ENCODE results near the gene CX3CL1.

Gene CX3CL1

GRCh38 chr16:57372372-57373116, at the start of gene CX3CL1:
TSS of gene CX3CL1 (plus strand) at chr16:57372490. CDS start at chr16:57372569, 79 bp downstream.
- Histone ChIP-seq H3K36me3 (no peaks in the 10 kb centered on the region), H3K27ac (peak within 1 kb of the TSS; percentile 90 to 96), H3K4me1 (peaks cover 0 to 49% (median 46%) of the 10 kb centered on the region in 4 donors), H3K9me3 (no peaks in the 10 kb centered on the region), H3K4me3 (peak within 1 kb of the TSS; percentile 65 to 78), H3K27me3 (no peaks in the 10 kb centered on the region)
- DNase-seq, result peak; percentile 85 to 96
- intact Hi-C loops (cut with DNase I; ENCODE audit: low total_unique reads), result loop anchor here (2.0 kb wide), 1 partner anchor 68 kb away; no protein-coding TSS in a partner anchor
- peak; percentile 30 to 38 for TF ChIP-seq CTCF (IDR thresholded peaks at IDR 0.05)

- Histone ChIP-seq H3K4me1 (peaks cover 0 to 5% (median 2%) of the 10 kb centered on the region in 4 donors), H3K4me3 (no peak overlapping the region), H3K27ac (no peak overlapping the region), H3K27me3 (no peaks in the 10 kb centered on the region), H3K9me3 (no peaks in the 10 kb centered on the region), H3K36me3 (no peaks in the 10 kb centered on the region)
- no peak for DNase-seq
- TF ChIP-seq CTCF (IDR thresholded peaks at IDR 0.05), result no peak
- intact Hi-C loops (cut with DNase I; ENCODE audit: low total_unique reads), result no loop called here
Observed at GRCh38 chr16:57324749-57325148, 47.5 kb upstream of the CX3CL1 start.

- H3K9me3 ChIP-seq, result no peaks in the 10 kb centered on the region
- intact Hi-C loops (cut with DNase I; ENCODE audit: low total_unique reads), result no loop called here
- no peak for DNase-seq
- H3K27ac ChIP-seq, result no peak overlapping the region
- H3K27me3 ChIP-seq, result no peaks in the 10 kb centered on the region
- H3K4me1 ChIP-seq, result peaks cover 0 to 10% (median 3%) of the 10 kb centered on the region in 4 donors
- no peak for TF ChIP-seq CTCF (IDR thresholded peaks at IDR 0.05)
- H3K4me3 ChIP-seq, result no peak overlapping the region
- no peaks in the 10 kb centered on the region for H3K36me3 ChIP-seq
Observed at GRCh38 chr16:57325458-57325857, 46.8 kb upstream of the CX3CL1 start.

- no peak for DNase-seq
- no peak for TF ChIP-seq CTCF (IDR thresholded peaks at IDR 0.05)
- H3K27me3 ChIP-seq, result no peaks in the 10 kb centered on the region
- H3K9me3 ChIP-seq, result no peaks in the 10 kb centered on the region
- H3K27ac ChIP-seq, result peak overlapping the region in 1 of 2 donors; percentile 55
- H3K4me3 ChIP-seq, result no peak overlapping the region
- intact Hi-C loops (cut with DNase I; ENCODE audit: low total_unique reads), result no loop called here
- H3K4me1 ChIP-seq, result peaks cover 0 to 10% (median 3%) of the 10 kb centered on the region in 4 donors
- no peaks in the 10 kb centered on the region for H3K36me3 ChIP-seq
Observed at GRCh38 chr16:57329718-57330327, 42.5 kb upstream of the CX3CL1 start.

- no peak overlapping the region for H3K27ac ChIP-seq
- DNase-seq, result no peak
- peaks cover 0 to 10% (median 3%) of the 10 kb centered on the region in 4 donors for H3K4me1 ChIP-seq
- no peak overlapping the region for H3K4me3 ChIP-seq
- intact Hi-C loops (cut with DNase I; ENCODE audit: low total_unique reads), result no loop called here
- no peaks in the 10 kb centered on the region for H3K27me3 ChIP-seq
- TF ChIP-seq CTCF (IDR thresholded peaks at IDR 0.05), result no peak
- H3K36me3 ChIP-seq, result no peaks in the 10 kb centered on the region
- no peaks in the 10 kb centered on the region for H3K9me3 ChIP-seq
Observed at GRCh38 chr16:57331355-57331754, 40.9 kb upstream of the CX3CL1 start.

Measured in tibial artery (tissue), 4 donors.